HepG2 (cell line): Measurements from ENCODE around the gene FXYD4. TPM values are rescaled to one million over a fixed set of nuclear protein-coding genes. Genes with fewer than 3 reads are reported as not detected.

Experiments
- BATF2 ChIP-seq: sonication (generic); formaldehyde crosslinking; IDR thresholded peaks from 2 replicates; pipeline ENCODE4 v1.8.0; 2022; ENCODE audit warnings: mild to moderate bottlenecking, missing genetic modification reagents, moderate library complexity
- CREM ChIP-seq, 2 experiments: sonication (generic) in 1 of 2; formaldehyde crosslinking in 1 of 2; IDR thresholded peaks; 2 replicates each; pipeline versions ENCODE4 v1.4.0 to v1.6.1; 2016 to 2020; ENCODE audit warnings: antibody characterized with exemption in 1 of 2, mild to moderate bottlenecking in 1 of 2, missing genetic modification reagents in 1 of 2
- DMAP1 ChIP-seq: IDR thresholded peaks from 2 replicates; pipeline ENCODE4 v1.6.1; 2016
- E2F5 ChIP-seq: sonication (generic); formaldehyde crosslinking; conservative IDR thresholded peaks from 2 replicates; pipeline ENCODE4 v1.4.0; 2020; ENCODE audit warnings: missing genetic modification reagents
- EHMT2 ChIP-seq: fragments of 200-600 bp; sonication (generic); IDR thresholded peaks from 2 replicates; pipeline ENCODE4 v1.7.0; 2017; ENCODE audit warnings: antibody characterized with exemption, low read depth, low read length, borderline replicate concordance
- HNRNPLL ChIP-seq: fragments of 200-400 bp; formaldehyde crosslinking; IDR thresholded peaks from 2 replicates; pipeline ENCODE4 v1.6.1; 2017; ENCODE audit warnings: mild to moderate bottlenecking, low read depth, low read length; ENCODE audit not compliant: poor library complexity, severe bottlenecking
- ISX ChIP-seq: sonication (generic); formaldehyde crosslinking; conservative IDR thresholded peaks from 2 replicates; pipeline ENCODE4 v1.5.0; 2020; ENCODE audit warnings: missing genetic modification reagents
- RCOR2 ChIP-seq: IDR thresholded peaks from 2 replicates; pipeline ENCODE4 v1.6.1; 2016; ENCODE audit warnings: missing biosample characterization, missing genetic modification reagents
- RFX3 ChIP-seq: IDR thresholded peaks from 2 replicates; pipeline ENCODE4 v1.6.1; 2016; ENCODE audit warnings: missing biosample characterization, missing genetic modification reagents
- SOX6 ChIP-seq, 2 experiments: fragments of 450-650 bp in 1 of 2; sonication (generic) in 1 of 2; formaldehyde crosslinking in 1 of 2; IDR thresholded peaks; 2 replicates each; pipeline versions ENCODE4 v1.4.0 to v1.6.1; 2017 to 2020; ENCODE audit warnings: antibody characterized with exemption in 1 of 2, mild to moderate bottlenecking in 1 of 2, missing genetic modification reagents in 1 of 2
- TEF ChIP-seq: sonication (generic); formaldehyde crosslinking; IDR thresholded peaks from 2 replicates; pipeline ENCODE4 v1.5.0; 2020; ENCODE audit warnings: missing genetic modification reagents
- ZFP90 ChIP-seq: sonication (generic); formaldehyde crosslinking; IDR thresholded peaks from 2 replicates; pipeline ENCODE4 v1.8.0; 2022; ENCODE audit warnings: missing genetic modification reagents, mild to moderate bottlenecking, inconsistent platforms, borderline replicate concordance
- ZNF430 ChIP-seq: sonication (generic); formaldehyde crosslinking; IDR thresholded peaks from 2 replicates; pipeline ENCODE4 v1.9.0; 2021; ENCODE audit warnings: mild to moderate bottlenecking, missing genetic modification reagents
- ZNF75D ChIP-seq: sonication (generic); formaldehyde crosslinking; IDR thresholded peaks from 2 replicates; pipeline ENCODE4 v1.8.1; 2023; ENCODE audit warnings: missing genetic modification reagents, mild to moderate bottlenecking, borderline replicate concordance
- polyA plus RNA-seq, 8 experiments: library from polyadenylated mRNA; depleted of rRNA in 3 of 8; stranded (reverse) in 7 of 8; unstranded in 1 of 8; fragments of >200 nt; fragmentation: Illumina TruSeq in 4 of 8; extraction: Trizol in 4 of 8; gene quantifications; 2 replicates each; pipeline versions ENCODE4 v1.2.1 to v1.2.3, GENCODE V29; 2011 to 2016; ENCODE audit warnings: low read depth in 4 of 8, missing spikeins in 1 of 8, mixed read lengths in 1 of 8; ENCODE audit not compliant: insufficient read depth in 1 of 8
- total RNA-seq, 5 experiments: library from RNA; depleted of rRNA; stranded (reverse); fragments of >200 nt; fragmentation: Illumina TruSeq; extraction: Trizol; gene quantifications; 2 replicates each; pipeline ENCODE4 v1.2.3, GENCODE V29; 2016; ENCODE audit warnings: low read depth in 1 of 5
- TF ChIP-seq, protein P1 (sequence below): IDR thresholded peaks from 2 replicates; pipeline ENCODE4 v1.6.1; 2016; ENCODE audit warnings: low read depth, missing genetic modification reagents, missing compliant biosample characterization
- TF ChIP-seq, protein P2 (sequence below): sonication (generic); formaldehyde crosslinking; IDR thresholded peaks from 2 replicates; pipeline ENCODE4 v1.4.0; 2020; ENCODE audit warnings: missing genetic modification reagents

The FXYD4 gene
- total and polyA plus RNA-seq, 2 of the 13 experiments (the other 11 are each of a cell fraction or from before 2014, with no cell fraction given): not detected

GRCh38 chr10:43396061-43396927 lies 24.9 kb downstream of the FXYD4 start (continued):
- TF ChIP-seq ZFP90 (peak; percentile 71; the same call in 1 of the 2 replicates), ZNF75D (0 out of 2 replicates have a peak, but pooled peaks have one; percentile 40), EHMT2 (no peak), CREM (IDR thresholded peaks at IDR 0.05) (0 out of 2 replicates have a peak, but pooled peaks have one; percentile 7), CREM (CRISPR knock-in tag; IDR thresholded peaks at IDR 0.05) (no peak), RCOR2 (no peak), BATF2 (CRISPR knock-in tag) (peak; percentile 76; the same call in 1 of the 2 replicates), ZNF430 (peak; percentile 91), E2F5 (peak; percentile 78), SOX6 (IDR thresholded peaks at IDR 0.05) (no peak), SOX6 (CRISPR knock-in tag; IDR thresholded peaks at IDR 0.05) (0 out of 2 replicates have a peak, but pooled peaks have one; percentile 9), HNRNPLL (no peak), DMAP1 (CRISPR knock-in tag) (no peak), TEF (no peak), RFX3 (CRISPR knock-in tag) (no peak), ISX (CRISPR knock-in tag) (0 out of 2 replicates have a peak, but pooled peaks have one; percentile 7)
- TF ChIP-seq, protein P1, sequence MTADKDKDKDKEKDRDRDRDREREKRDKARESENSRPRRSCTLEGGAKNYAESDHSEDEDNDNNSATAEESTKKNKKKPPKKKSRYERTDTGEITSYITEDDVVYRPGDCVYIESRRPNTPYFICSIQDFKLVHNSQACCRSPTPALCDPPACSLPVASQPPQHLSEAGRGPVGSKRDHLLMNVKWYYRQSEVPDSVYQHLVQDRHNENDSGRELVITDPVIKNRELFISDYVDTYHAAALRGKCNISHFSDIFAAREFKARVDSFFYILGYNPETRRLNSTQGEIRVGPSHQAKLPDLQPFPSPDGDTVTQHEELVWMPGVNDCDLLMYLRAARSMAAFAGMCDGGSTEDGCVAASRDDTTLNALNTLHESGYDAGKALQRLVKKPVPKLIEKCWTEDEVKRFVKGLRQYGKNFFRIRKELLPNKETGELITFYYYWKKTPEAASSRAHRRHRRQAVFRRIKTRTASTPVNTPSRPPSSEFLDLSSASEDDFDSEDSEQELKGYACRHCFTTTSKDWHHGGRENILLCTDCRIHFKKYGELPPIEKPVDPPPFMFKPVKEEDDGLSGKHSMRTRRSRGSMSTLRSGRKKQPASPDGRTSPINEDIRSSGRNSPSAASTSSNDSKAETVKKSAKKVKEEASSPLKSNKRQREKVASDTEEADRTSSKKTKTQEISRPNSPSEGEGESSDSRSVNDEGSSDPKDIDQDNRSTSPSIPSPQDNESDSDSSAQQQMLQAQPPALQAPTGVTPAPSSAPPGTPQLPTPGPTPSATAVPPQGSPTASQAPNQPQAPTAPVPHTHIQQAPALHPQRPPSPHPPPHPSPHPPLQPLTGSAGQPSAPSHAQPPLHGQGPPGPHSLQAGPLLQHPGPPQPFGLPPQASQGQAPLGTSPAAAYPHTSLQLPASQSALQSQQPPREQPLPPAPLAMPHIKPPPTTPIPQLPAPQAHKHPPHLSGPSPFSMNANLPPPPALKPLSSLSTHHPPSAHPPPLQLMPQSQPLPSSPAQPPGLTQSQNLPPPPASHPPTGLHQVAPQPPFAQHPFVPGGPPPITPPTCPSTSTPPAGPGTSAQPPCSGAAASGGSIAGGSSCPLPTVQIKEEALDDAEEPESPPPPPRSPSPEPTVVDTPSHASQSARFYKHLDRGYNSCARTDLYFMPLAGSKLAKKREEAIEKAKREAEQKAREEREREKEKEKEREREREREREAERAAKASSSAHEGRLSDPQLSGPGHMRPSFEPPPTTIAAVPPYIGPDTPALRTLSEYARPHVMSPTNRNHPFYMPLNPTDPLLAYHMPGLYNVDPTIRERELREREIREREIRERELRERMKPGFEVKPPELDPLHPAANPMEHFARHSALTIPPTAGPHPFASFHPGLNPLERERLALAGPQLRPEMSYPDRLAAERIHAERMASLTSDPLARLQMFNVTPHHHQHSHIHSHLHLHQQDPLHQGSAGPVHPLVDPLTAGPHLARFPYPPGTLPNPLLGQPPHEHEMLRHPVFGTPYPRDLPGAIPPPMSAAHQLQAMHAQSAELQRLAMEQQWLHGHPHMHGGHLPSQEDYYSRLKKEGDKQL (CRISPR knock-in tag): no peak
- TF ChIP-seq, protein P2, sequence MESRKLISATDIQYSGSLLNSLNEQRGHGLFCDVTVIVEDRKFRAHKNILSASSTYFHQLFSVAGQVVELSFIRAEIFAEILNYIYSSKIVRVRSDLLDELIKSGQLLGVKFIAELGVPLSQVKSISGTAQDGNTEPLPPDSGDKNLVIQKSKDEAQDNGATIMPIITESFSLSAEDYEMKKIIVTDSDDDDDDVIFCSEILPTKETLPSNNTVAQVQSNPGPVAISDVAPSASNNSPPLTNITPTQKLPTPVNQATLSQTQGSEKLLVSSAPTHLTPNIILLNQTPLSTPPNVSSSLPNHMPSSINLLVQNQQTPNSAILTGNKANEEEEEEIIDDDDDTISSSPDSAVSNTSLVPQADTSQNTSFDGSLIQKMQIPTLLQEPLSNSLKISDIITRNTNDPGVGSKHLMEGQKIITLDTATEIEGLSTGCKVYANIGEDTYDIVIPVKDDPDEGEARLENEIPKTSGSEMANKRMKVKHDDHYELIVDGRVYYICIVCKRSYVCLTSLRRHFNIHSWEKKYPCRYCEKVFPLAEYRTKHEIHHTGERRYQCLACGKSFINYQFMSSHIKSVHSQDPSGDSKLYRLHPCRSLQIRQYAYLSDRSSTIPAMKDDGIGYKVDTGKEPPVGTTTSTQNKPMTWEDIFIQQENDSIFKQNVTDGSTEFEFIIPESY (CRISPR knock-in tag): no peak
